Thyroid gland (tissue), 4 donors: ENCODE results near the gene ACAN. TPM values are rescaled to one million over a fixed set of nuclear protein-coding genes. Genes with fewer than 3 reads are reported as not detected.
A peak's percentile ranks its signal among the peaks of the same experiment; 100 is the strongest.

Source experiments
- DNase-seq, 2 donors: peaks; one replicate each; pipeline ENCODE4 v3.0.0-alpha.2; 2019
- H3K27ac ChIP-seq, 3 donors: fragments of 200-600 bp; sonication (generic); 1 replicate in 2 of 3; 2 replicates in 1 of 3; pipeline ENCODE4 v1.5.1; 2016 to 2019; ENCODE audit warnings: mild to moderate bottlenecking in 1 of 3, moderate library complexity in 1 of 3
- H3K27me3 ChIP-seq: fragments of 200-600 bp; sonication (generic); one replicate; pipeline ENCODE4 v1.5.1; 2019
- H3K36me3 ChIP-seq, 2 donors: fragments of 200-600 bp; sonication (generic); one replicate each; pipeline ENCODE4 v1.5.1; 2016 to 2019
- H3K4me1 ChIP-seq, 2 donors: fragments of 200-600 bp; sonication (generic); one replicate each; pipeline ENCODE4 v1.5.1; 2017 to 2019
- H3K4me3 ChIP-seq, 3 donors: fragments of 200-600 bp; sonication (generic); replicated peaks in 1 of 3; 1 replicate in 2 of 3; 2 replicates in 1 of 3; pipeline ENCODE4 v1.5.1; 2016; ENCODE audit warnings: mild to moderate bottlenecking in 1 of 3
- H3K9me3 ChIP-seq: fragments of 200-600 bp; sonication (generic); one replicate; pipeline ENCODE4 v1.5.1; 2017
- CTCF ChIP-seq, 6 experiments: fragments of 200-600 bp in 3 of 6; fragments of 450-650 bp in 3 of 6; sonication (generic) in 3 of 6; IDR thresholded peaks; one replicate each; pipeline ENCODE4 v1.5.1; 2016 to 2019; ENCODE audit warnings: antibody characterized with exemption in 6 of 6, mild to moderate bottlenecking in 2 of 6, inconsistent platforms in 1 of 6, moderate library complexity in 1 of 6
- POLR2A ChIP-seq, 2 donors: fragments of 450-650 bp; IDR thresholded peaks; one replicate each; pipeline ENCODE4 v1.6.1; 2017; ENCODE audit warnings: antibody characterized with exemption in 2 of 2, mild to moderate bottlenecking in 2 of 2, moderate library complexity in 1 of 2
- WGBS, 2 donors: methylation state at CpG; one replicate each; pipeline ENCODE4 v1.1.5; 2017; 5-methylcytosine and 5-hydroxymethylcytosine counted together
- intact Hi-C: fragments of 100-400 bp; cut with DNase I; formaldehyde crosslinking; loops from one replicate; pipeline ENCODE4 v1.15.1; 2023
- total RNA-seq, 4 donors: library from RNA; depleted of rRNA; stranded (reverse); fragments of >200 nt; gene quantifications; one replicate each; pipeline ENCODE4 v1.2.3, GENCODE V29; 2016

ACAN gene
- total RNA-seq, 4 donors from 2014 or later = 0.13 to 0.73 (median 0.25) TPM; not detected in 1

GRCh38 chr15:88897456-88898194 lies 94.4 kb downstream of the ACAN start:
- Histone ChIP-seq H3K36me3 (no peaks in the 10 kb centered on the region), H3K4me1 (peaks cover 21 to 35% of the 10 kb centered on the region in 2 donors), H3K4me3 (no peak overlapping the region), H3K27me3 (no peaks in the 10 kb centered on the region), H3K27ac (peak overlapping the region; percentile 36 to 85 (median 80)), H3K9me3 (no peaks in the 10 kb centered on the region)
- TF ChIP-seq CTCF (IDR thresholded peaks at IDR 0.05) (peak; percentile 20 to 74 (median 58)), POLR2A (IDR thresholded peaks at IDR 0.05) (peak in 1 of 2 donors; percentile 22)
- peak; percentile 88 to 94 for DNase-seq
- WGBS, 2 donors = 19 to 44% methylated on average over 5 to 12 of the region's 12 CpGs
- intact Hi-C loops = loop anchor here (10.0 kb wide), 2 partner anchors 273 to 347 kb away; partner anchors contain the start of genes AEN and FANCI

GRCh38 chr15:88898736-88899135 lies 95.5 kb downstream of the ACAN start:
- Histone ChIP-seq H3K9me3 (no peaks in the 10 kb centered on the region), H3K4me3 (no peak overlapping the region), H3K36me3 (no peaks in the 10 kb centered on the region), H3K27me3 (no peaks in the 10 kb centered on the region), H3K4me1 (peaks cover 21 to 35% of the 10 kb centered on the region in 2 donors), H3K27ac (no peak overlapping the region)
- DNase-seq = no peak
- no peak for TF ChIP-seq POLR2A (IDR thresholded peaks at IDR 0.05)
- TF ChIP-seq CTCF (IDR thresholded peaks at IDR 0.05) = no peak
- intact Hi-C loops = loop anchor here (10.0 kb wide), 2 partner anchors 274 to 346 kb away; partner anchors contain the start of genes AEN and FANCI
- 84 to 92% methylated on average over 15 of the region's 15 CpGs for WGBS, 2 donors

- Histone ChIP-seq H3K27ac (no peak overlapping the region), H3K36me3 (no peaks in the 10 kb centered on the region)
These were observed 96.0 kb downstream of the ACAN start for GRCh38 chr15:88899251-88899650.

GRCh38 chr15:88900309-88900981 lies 97.2 kb downstream of the ACAN start:
- 94 to 95% methylated on average over 12 of the region's 12 CpGs for WGBS, 2 donors

More at GRCh38 chr15:88899251-88899650, 96.0 kb downstream of the ACAN start:
- H3K4me1 ChIP-seq = peaks cover 21 to 33% of the 10 kb centered on the region in 2 donors
- no peak overlapping the region for H3K4me3 ChIP-seq
- intact Hi-C loops = loop anchor here (10.0 kb wide), 2 partner anchors 274 to 346 kb away; partner anchors contain the start of genes AEN and FANCI
- no peaks in the 10 kb centered on the region for H3K9me3 ChIP-seq
- H3K27me3 ChIP-seq = no peaks in the 10 kb centered on the region
- TF ChIP-seq POLR2A (IDR thresholded peaks at IDR 0.05) = no peak
- no peak for TF ChIP-seq CTCF (IDR thresholded peaks at IDR 0.05)
- no peak for DNase-seq
- 92 to 95% methylated on average over 9 of the region's 9 CpGs for WGBS, 2 donors

More at GRCh38 chr15:88900309-88900981, 97.2 kb downstream of the ACAN start:
- H3K4me3 ChIP-seq = no peak overlapping the region
- H3K4me1 ChIP-seq = peaks cover 16 to 29% of the 10 kb centered on the region in 2 donors
- H3K27ac ChIP-seq = no peak overlapping the region
- H3K36me3 ChIP-seq = no peaks in the 10 kb centered on the region
- no peaks in the 10 kb centered on the region for H3K9me3 ChIP-seq
- no peak for TF ChIP-seq POLR2A (IDR thresholded peaks at IDR 0.05)
- TF ChIP-seq CTCF (IDR thresholded peaks at IDR 0.05) = no peak
- H3K27me3 ChIP-seq = no peaks in the 10 kb centered on the region
- no peak for DNase-seq
- intact Hi-C loops = loop anchor here (5.0 to 10.0 kb wide), 2 partner anchors 114 to 277 kb away; no protein-coding TSS in a partner anchor
